Limb (tissue), 2 donors: ENCODE results near the gene PTPRN2.
"Not testable (repeated sequence)": the region's sequence is repeated elsewhere in the genome, so short reads cannot be mapped to it uniquely, and the experiment has no call there.

Experiments
- DNase-seq, 2 donors: peaks; one replicate each; pipeline ENCODE4 v3.0.0-alpha.2; 2016; ENCODE audit errors: extremely low spot score in 2 of 2

PTPRN2 gene

GRCh38 chr7:157787275-157787701 lies 800.3 kb downstream of the PTPRN2 start:
- no peak for DNase-seq

GRCh38 chr7:157786375-157787274 lies 801.0 kb downstream of the PTPRN2 start:
- DNase-seq, result no peak

DNA sequence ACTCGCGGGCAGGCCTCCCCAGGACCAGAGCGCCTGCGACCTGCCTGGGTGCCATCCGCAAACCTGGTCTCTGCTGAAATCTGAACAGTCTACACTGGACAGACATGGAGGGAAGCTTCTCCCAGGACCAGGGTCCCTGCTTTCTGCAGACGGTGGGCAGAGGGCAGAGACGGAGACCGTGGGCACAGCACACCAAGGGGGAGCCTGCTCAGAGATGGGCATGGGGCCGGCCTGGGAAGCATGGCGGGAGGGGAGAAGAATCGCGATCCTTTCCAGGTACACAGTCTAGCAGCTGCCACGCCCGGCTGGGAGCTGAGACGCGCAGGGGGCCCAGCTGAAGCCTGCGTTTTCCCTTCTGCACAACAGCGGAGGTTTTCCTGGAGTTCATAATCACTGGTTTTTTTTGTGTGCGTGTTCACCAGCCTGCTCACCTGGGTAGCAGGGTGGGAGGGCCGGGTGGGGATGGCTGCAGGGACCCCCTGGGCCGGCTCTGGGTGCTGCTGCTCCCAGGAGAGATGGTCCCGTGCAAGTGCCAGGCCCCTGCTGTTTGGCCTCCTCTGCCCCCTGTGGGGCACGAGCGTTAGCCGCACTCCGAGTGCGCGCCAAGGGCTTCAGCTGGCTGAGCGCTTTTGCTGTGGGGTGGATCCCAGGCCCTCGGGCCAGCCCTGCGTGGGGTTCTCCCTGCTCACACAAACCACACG lies 802.0 kb downstream of the PTPRN2 start:
- no peak for DNase-seq

DNA sequence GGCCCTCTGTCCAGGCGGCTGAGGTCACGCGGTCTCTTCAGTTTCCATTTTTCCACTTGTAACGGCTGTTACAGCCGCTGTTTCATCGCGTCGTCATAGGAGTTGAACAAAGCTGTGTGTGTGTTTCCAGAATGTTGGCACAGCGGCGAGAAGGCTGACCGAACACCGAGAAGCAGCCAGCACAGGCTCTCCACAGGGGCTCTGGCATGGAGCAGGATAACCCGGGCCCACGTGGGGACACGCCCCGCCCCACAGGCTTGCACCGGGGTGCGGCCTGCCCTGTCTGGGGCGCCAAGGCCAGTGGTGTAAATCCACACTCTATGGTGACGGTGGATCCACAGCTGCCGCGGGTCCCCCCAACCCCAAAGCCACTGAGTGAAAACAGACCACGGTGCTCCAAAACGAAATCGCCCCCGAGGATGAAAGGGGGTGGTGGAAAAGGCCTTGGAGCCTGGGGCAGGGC lies 802.6 kb downstream of the PTPRN2 start:
- DNase-seq, result peak; percentile 34 to 64

- peak in 1 of 2 donors; percentile 18 for DNase-seq
These were observed 803.4 kb downstream of the PTPRN2 start for GRCh38 chr7:157784041-157784835.

- no peak for DNase-seq
These were observed 805.6 kb downstream of the PTPRN2 start for GRCh38 chr7:157782041-157782440.

DNA sequence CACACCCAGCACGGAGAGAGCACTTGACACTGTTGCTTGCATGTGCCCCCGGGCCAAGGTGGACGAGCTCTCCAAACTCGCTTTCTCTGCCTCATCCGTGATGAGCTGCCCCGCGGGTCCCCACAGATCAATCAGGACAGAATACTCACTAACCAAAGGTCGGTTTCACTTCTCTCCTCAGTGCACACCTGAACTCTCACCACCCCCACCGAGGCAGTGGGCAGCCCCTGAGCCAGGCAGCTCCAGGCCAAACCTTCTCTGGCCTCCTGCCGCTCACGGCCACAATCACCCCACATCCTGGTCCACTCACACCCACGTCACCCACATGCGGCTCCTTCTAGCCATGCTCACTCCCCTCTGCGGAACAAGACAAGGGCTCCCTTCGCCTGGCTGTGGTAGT lies 806.9 kb downstream of the PTPRN2 start:
- no peak for DNase-seq

DNA sequence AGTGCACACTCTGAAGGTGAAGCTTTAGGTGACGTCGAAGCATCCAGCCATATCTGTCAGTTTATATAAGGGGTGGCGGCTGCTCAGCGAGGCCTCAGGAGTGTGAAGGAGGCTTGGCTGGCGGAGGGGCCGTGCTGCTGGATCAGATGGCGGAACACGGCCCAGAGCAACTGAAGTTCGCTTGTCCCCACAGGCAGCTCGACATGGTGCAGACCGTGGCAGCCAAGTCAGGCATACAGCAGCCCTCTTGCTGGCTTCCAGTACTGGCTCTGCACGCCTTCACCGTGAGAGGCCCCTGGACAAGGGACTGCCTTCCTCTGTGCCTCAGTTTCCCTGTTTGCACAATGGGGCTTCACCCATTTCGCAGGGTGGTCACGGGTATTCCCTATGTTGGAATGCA lies 807.3 kb downstream of the PTPRN2 start:
- DNase-seq, result no peak

DNA sequence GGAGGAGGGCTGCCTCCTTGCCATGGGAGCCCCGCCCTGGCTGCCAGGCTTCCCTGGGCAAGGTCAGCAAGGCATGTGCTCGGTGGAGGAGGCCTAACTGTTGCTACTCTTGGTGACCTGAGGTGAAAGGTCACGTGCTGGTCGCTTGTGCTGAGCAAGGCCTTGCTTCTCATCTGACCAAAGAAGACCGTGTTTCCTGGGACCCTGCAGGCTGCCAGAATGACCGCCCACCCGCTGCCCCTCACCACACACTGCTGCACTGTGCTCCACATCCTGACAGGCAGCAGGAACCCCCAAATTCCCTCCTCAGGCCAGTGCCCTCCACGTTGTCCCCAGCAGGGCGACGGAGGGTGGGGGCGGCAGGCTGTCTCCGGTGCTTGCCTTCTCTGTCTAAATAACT lies 808.4 kb downstream of the PTPRN2 start:
- DNase-seq, result no peak

DNA sequence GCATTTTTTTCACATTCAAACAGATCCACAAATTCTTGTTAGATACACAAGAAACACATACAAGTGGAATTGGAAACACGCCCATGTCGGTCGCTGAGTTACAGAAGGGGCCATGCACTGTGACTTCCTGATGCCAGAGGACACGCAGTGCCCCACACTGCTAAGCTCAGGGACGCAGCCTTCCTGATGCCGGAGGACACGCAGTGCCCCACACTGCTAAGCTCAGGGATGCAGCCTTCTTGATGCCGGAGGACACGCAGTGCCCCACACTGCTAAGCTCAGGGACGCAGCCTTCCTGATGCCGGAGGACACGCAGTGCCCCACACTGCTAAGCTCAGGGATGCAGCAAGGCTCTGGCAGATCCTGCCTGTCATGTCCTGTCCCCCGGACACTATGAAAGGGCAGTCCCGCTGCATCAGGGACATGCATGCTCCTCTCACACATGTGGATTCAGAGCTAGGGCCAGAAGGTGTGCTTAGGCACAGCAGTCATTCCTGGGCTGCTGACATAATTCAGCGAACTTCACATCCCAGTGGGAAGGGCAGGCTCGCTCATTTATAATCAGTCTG lies 810.3 kb downstream of the PTPRN2 start:
- not testable (repeated sequence) for DNase-seq

DNA sequence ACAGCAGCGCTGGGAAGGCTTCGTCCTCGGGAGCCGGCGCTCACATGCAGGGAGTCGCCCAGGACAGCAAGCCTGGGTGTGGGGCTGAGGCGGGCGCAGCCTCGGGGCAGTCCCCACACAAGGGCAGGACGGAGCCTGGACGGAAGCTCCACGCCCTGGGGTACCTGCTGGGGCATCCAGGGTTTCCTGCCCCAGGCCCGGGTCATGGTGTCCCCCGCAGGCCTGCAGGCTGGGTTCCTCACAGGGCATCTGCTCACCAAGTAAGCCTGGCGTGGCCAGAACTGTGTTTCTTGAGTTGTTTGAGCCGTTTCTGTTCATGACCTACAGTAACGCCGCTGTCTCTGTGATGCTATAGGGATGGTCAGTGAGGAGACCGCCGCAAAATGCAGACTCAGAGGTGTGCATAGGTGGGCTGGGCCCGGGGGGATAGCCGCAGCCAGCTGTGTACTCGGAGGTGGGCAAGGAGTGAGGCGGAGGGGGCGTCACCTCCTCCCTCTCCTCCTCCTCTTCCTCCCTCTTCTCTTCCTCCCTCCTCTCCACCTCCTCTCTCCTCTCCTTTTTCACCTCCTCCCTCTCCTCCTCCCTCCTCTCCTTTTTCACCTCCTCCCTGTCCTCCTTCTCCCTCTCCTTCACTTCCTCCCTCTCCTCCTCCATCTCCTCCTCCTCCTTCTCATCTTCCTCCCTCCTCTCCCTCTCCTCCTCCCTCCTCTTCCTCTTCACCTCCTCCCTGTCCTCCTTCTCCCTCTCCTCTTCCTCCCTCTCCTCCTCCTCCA lies 811.9 kb downstream of the PTPRN2 start:
- DNase-seq, result no peak

DNA sequence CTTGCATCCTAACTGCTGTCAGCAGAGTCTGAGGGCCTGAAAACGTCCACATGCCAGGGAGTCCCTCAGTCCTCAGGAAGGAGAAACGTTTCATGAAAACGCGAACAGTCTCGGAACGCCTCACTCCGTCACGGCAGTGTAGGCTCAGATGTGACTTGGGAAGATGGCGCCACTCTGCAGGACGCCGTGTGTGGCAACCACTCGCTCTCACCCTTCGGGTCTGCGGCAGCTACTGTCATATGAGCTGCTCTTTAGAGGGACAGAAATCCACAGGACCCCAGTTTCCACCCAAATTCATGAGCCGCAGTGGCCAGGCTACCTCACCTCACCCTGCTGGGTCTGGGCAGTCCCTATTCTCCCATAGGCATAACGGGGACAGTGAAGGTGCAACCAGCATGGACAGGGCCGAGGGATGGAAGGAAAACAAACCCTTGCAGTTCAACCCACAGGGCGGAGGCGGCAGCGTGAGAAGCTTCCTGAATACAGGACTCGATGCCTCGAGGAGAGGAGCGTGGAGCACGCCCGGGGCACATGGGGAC lies 812.5 kb downstream of the PTPRN2 start:
- DNase-seq, result no peak

DNA sequence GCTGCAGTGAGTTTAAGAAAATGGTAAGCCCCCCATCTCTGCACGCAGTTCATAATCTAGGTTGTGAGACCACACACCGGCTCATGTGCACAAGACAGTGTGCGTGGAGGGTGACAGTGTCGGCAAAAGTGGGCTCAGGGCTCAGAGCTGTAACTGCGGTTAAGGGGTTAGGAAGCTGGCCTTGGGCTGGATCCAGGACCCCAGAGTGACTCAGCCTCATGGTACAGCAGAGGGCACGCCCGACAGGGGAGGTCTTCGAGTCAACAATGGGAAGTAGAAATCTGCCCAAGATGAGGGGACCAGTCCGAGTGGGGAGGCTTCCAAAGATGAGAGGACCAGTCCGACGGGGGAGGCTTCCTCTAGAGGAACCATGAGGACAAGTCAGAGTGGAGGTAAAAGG lies 813.1 kb downstream of the PTPRN2 start:
- DNase-seq, result no peak

GRCh38 chr7:157773361-157773760 lies 814.3 kb downstream of the PTPRN2 start:
- DNase-seq, result no peak

DNA sequence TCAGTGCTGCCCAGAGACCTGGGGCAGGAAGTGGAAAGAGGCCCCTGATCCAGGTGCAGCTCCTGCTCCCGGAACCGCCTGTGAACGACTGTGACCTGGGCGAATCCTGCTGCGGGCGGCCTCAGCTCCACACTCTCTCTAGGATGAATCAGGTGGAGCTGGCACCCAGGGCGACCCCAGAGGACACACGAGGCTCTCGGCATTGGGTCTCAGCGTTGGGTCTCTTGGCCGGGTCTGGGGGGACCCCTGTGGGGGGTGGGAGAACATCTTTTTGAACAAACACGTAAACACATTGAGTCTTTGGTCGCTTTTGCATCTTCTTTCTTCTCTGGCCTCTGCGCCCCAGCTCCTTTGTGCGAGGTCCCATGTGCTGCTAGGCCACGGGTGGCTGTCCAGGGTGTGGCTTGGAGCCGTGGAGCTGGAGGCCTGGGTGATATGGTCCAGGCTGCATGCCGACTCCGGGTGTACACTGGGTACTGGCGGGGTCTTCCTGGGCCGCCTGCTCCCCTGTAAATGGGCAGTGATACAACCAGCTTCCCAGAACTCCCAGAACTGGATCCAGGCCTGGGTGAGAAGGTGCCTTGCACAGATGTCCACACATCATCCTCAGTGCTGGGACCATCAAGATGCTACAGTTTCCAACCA lies 815.0 kb downstream of the PTPRN2 start:
- no peak for DNase-seq

DNA sequence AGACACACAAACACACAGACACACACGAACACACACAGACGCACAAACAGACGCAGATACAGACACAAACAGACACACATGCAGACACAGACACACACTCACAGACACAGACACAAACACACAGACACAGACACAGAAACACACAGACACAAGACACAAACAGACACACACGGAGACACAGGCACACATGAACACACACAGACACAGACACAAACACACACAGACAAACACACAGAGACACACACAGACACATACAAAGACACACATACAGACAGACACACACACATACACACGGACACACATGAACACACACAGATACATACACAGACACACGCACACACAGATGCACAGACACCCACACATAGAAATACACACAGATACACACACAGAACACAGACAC lies 815.9 kb downstream of the PTPRN2 start:
- no peak for DNase-seq

DNA sequence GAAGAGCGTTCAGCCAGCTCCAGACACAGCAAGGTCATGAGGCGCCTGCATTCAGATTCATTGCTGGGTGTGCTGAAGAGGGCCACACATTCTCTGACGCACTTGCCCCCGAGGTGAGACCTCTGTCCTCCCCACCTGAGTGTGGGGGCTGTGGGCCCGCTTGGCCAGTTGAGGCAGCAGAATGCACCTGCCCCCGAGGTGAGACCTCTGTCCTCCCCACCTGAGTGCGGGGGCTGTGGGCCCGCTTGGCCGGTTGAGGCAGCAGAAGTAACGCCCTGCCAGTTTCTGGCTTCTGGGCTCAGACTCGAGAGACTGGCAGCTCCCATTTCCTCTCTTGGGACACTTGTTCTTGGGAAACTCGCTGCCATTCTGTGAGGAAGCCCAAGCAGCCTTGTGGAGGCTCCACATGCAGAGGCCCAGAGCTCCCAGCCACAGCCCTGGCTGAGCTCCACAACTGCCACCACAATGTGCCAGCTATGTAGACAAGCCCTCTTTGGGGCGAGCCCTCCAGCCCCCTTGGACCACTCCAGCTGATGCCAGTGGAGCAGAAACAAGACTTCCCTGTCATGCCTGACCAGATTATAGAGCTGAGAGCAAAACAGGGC lies 816.8 kb downstream of the PTPRN2 start:
- DNase-seq, result no peak

GRCh38 chr7:157769526-157770215 lies 818.0 kb downstream of the PTPRN2 start:
- DNase-seq, result no peak

DNA sequence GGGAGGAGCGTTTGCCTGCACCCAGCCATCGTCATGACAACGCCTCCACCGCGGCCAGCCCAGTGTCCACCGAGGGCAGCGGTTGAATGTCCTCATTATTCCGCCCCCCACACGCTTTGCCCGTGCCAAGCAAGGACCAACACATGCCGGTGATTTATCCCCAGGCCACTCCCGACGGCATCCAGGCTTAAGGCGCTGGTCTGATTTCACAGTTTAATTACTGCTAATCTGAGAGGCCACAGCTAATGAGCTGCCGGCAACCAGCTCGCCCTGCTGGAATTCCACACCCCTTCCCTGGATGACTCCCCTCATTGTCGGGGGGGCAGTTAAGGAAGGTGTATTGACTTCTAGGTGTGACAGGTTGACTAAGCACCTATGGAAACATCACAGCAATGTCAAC lies 818.5 kb downstream of the PTPRN2 start:
- peak in 1 of 2 donors; percentile 53 for DNase-seq
